Esophagus muscularis mucosa (tissue), 4 donors: ENCODE results near the gene KSR1.

ENCODE experiments used
- CTCF ChIP-seq, 3 experiments: fragments of 200-600 bp in 2 of 3; fragments of 450-650 bp in 1 of 3; sonication (generic) in 2 of 3; IDR thresholded peaks; one replicate each; pipeline ENCODE4 v1.5.1; 2017 to 2019; ENCODE audit warnings: antibody characterized with exemption in 3 of 3, mild to moderate bottlenecking in 2 of 3, moderate library complexity in 1 of 3
- EP300 ChIP-seq: sonication (generic); formaldehyde crosslinking; IDR thresholded peaks from one replicate; pipeline ENCODE4 v1.6.1; 2017; ENCODE audit warnings: antibody characterized with exemption
- POLR2A ChIP-seq: fragments of 450-650 bp; IDR thresholded peaks from one replicate; pipeline ENCODE4 v1.6.1; 2017; ENCODE audit warnings: antibody characterized with exemption, moderate library complexity, mild to moderate bottlenecking, low read depth
- POLR2AphosphoS5 ChIP-seq, 2 donors: sonication (generic); formaldehyde crosslinking; IDR thresholded peaks; one replicate each; pipeline ENCODE4 v1.6.1; 2017; ENCODE audit warnings: antibody characterized with exemption in 2 of 2

GRCh38 chr17:27480699-27481098, 24.5 kb downstream of the KSR1 start:
- TF ChIP-seq CTCF (IDR thresholded peaks at IDR 0.05) (no peak), POLR2AphosphoS5 (IDR thresholded peaks at IDR 0.05) (no peak), POLR2A (no peak), EP300 (no peak)
